GM10266 (cell line): ENCODE results near the gene MYZAP.
A peak's percentile ranks its signal among the peaks of the same experiment; 100 is the strongest.

Source experiments
- DNase-seq: peaks from one replicate; pipeline ENCODE4 v3.0.0; 2012; ENCODE audit errors: extremely low spot score
- TF ChIP-seq, protein P1 (sequence below): IDR thresholded peaks from 2 replicates; pipeline ENCODE4 v1.5.1; 2012; ENCODE audit warnings: mild to moderate bottlenecking, low read depth; ENCODE audit not compliant: control insufficient read depth, insufficient read depth; ENCODE audit errors: missing control alignments

The MYZAP gene

GRCh38 chr15:57655053-57655452 is 63.3 kb downstream of the MYZAP start:
- DNase-seq: no peak
- TF ChIP-seq, protein P1, sequence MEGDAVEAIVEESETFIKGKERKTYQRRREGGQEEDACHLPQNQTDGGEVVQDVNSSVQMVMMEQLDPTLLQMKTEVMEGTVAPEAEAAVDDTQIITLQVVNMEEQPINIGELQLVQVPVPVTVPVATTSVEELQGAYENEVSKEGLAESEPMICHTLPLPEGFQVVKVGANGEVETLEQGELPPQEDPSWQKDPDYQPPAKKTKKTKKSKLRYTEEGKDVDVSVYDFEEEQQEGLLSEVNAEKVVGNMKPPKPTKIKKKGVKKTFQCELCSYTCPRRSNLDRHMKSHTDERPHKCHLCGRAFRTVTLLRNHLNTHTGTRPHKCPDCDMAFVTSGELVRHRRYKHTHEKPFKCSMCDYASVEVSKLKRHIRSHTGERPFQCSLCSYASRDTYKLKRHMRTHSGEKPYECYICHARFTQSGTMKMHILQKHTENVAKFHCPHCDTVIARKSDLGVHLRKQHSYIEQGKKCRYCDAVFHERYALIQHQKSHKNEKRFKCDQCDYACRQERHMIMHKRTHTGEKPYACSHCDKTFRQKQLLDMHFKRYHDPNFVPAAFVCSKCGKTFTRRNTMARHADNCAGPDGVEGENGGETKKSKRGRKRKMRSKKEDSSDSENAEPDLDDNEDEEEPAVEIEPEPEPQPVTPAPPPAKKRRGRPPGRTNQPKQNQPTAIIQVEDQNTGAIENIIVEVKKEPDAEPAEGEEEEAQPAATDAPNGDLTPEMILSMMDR: no peak

- TF ChIP-seq, protein P1: peak; percentile 24
- no peak for DNase-seq
Measured at GRCh38 chr15:57655809-57656208, 64.1 kb downstream of the MYZAP start.

GRCh38 chr15:57656434-57656833 is 64.7 kb downstream of the MYZAP start:
- DNase-seq: no peak
- TF ChIP-seq, protein P1: no peak

DNA sequence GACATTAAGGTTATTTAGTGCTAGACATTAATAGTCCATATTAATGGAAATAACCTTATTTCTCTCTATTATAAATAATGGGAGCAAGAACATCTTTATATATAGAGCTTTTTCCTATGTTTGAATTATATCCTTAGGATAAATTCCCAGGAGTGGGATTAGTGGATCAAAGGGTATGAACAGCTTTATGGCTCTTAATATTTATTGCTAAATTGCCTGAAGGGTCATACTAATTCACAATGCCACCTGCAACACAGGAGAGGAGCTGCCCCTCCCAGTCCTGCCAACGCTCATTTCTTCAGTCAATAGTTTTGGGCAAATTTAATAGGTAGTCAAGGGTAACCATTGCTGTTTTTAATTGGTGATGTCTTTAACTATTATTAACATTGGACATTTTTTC is 65.9 kb downstream of the MYZAP start:
- no peak for DNase-seq
- TF ChIP-seq, protein P1: no peak

DNA sequence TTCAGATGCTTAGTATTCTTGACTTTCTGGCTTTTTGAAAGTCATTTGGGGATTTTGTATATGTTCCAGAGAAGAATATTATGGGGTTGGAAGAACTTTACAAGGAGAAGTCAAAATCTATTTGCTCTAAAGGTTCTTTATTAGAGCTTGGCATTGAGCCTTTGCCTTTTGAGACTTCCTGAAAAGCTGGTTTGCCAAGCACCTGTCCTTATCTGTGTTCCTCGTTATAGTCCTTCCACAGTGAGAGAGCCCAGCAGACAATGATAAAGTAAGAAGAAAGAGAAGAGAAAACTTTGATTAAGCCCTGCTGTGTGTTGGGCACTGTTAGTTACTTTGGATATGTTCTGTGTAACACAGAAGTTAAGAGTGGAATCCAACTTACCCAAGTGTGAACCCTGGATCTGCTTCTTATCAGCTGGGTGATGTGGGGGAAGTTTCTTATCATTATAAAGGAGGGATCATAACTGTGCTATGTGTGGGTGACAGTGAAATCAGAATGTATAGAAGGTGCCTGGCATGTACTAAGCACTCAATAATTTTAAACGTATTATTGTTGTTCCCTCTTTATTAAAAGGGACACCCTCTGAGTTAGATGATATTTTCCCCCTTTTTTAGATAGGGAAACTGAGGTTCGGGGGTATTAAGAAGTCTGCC is 70.5 kb downstream of the MYZAP start:
- TF ChIP-seq, protein P1: no peak
- DNase-seq: no peak

DNA sequence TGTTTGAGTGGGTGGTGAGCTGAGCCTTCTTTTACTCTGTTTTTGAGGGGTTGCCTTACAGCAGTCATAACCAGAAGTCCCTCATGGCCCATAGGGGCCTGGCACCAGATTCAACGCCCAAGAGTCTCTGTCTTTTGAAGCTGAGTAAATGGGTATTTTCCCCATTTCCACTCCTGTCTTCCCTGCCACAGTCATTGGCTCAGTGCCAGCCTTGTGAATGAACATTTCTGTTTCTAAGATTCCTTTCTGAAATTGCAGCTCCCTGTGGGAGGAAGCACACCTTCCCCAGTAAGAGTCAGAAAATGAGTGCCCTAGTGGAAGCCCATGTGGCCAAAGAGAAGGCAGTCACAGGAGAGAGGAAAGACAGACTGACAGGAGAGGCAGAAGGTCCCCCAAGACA is 71.1 kb downstream of the MYZAP start:
- no peak for DNase-seq
- TF ChIP-seq, protein P1: no peak

DNA sequence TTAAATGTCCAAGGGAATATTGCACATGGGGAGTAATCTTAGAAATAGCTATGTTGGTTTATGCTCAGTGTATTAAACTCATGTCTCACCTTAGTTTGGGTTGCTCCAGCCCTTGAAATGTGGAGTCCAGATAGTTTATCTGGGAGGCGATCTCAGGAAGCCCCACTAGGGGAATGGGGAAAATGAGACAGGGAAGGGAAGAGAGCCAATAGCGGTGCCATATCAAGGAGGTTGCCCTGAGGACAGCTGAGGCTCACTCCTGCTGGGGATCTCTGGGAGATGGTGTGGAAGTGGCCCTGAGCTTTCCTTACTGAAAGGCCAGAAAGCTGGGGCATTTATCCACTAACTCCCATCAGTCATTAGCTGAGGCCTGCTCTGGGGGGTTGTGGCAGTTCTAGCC is 71.6 kb downstream of the MYZAP start:
- TF ChIP-seq, protein P1: no peak
- no peak for DNase-seq
